HTERT RPE-1 (cell line): ENCODE data around the gene PPP1CB.
"Not testable (repeated sequence)": the region's sequence is repeated elsewhere in the genome, so short reads cannot be mapped to it uniquely, and the experiment has no call there.

ENCODE experiments used
- in situ Hi-C: fragments of 300-500 bp; cut with MboI; formaldehyde crosslinking; loops from 4 replicates; pipeline ENCODE4 v1.14.3; 2020; ENCODE audit warnings: low sequenced_read_pairs

PPP1CB gene

GRCh38 chr2:28742619-28743018 lies 9.0 kb upstream of the PPP1CB start:
- in situ Hi-C loops: not testable (repeated sequence)

- in situ Hi-C loops: no loop called here
Observed at GRCh38 chr2:28745225-28745624, 6.4 kb upstream of the PPP1CB start.

- in situ Hi-C loops: no loop called here
Observed at GRCh38 chr2:28745876-28746275, 5.8 kb upstream of the PPP1CB start.

GRCh38 chr2:28746429-28747111 lies 5.1 kb upstream of the PPP1CB start:
- in situ Hi-C loops: no loop called here

- in situ Hi-C loops: no loop called here
Observed at GRCh38 chr2:28747714-28748113, 3.9 kb upstream of the PPP1CB start.

GRCh38 chr2:28748176-28748575 lies 3.5 kb upstream of the PPP1CB start:
- in situ Hi-C loops: no loop called here

GRCh38 chr2:28748941-28749340 lies 2.7 kb upstream of the PPP1CB start:
- in situ Hi-C loops: no loop called here

- in situ Hi-C loops: no loop called here
Observed at GRCh38 chr2:28749526-28749925, 2.1 kb upstream of the PPP1CB start.

GRCh38 chr2:28750316-28751251 lies 1.0 kb upstream of the PPP1CB start:
- in situ Hi-C loops: no loop called here

GRCh38 chr2:28751956-28752630 lies 463 bp downstream of the PPP1CB start:
- in situ Hi-C loops: no loop called here

- in situ Hi-C loops: no loop called here
Observed at GRCh38 chr2:28752631-28753376, 1.2 kb downstream of the PPP1CB start.

GRCh38 chr2:28754321-28754720 lies 2.7 kb downstream of the PPP1CB start:
- in situ Hi-C loops: no loop called here

GRCh38 chr2:28755421-28755820 lies 3.8 kb downstream of the PPP1CB start:
- in situ Hi-C loops: no loop called here

GRCh38 chr2:28758459-28758858 lies 6.8 kb downstream of the PPP1CB start:
- in situ Hi-C loops: no loop called here

GRCh38 chr2:28761420-28761819 lies 9.8 kb downstream of the PPP1CB start:
- in situ Hi-C loops: no loop called here

GRCh38 chr2:28764909-28765711 lies 13.5 kb downstream of the PPP1CB start:
- in situ Hi-C loops: no loop called here

- in situ Hi-C loops: no loop called here
Observed at GRCh38 chr2:28766070-28766469, 14.4 kb downstream of the PPP1CB start.

- in situ Hi-C loops: no loop called here
Observed at GRCh38 chr2:28767337-28767736, 15.7 kb downstream of the PPP1CB start.

GRCh38 chr2:28768422-28768821 lies 16.8 kb downstream of the PPP1CB start:
- in situ Hi-C loops: no loop called here

- in situ Hi-C loops: no loop called here
Observed at GRCh38 chr2:28768952-28769351, 17.3 kb downstream of the PPP1CB start.
